A549 (cell line): ENCODE measurements around the gene MUC5B.

Source experiments
- MYC ChIP-seq: IDR thresholded peaks from 2 replicates; pipeline ENCODE4 v1.6.1; 2012; ENCODE audit warnings: mild to moderate bottlenecking, inconsistent platforms, low read length, improper control_type of control experiment, borderline replicate concordance
- POLR2A ChIP-seq: IDR thresholded peaks from 2 replicates; pipeline ENCODE4 v1.6.1; 2012; ENCODE audit warnings: mild to moderate bottlenecking, low read length

DNA sequence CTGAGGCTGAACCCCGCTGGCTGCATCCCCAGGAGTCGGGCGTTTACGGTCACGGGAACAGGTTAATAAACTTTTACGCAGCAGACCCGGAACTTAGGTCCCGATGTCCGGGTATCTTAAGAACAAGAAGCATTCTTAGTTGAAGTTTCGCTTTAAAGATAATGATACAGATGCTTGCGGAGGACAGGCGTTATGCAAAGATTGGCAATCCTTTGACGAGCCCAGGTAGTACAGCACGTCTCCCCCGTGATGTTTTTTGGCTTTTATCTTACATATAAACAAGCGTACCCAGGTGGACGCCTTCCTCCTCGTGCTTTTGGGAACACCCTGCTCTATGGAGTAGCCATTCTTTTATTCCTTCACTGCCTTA, 87.4 kb downstream of the MUC5B start:
- no peak for TF ChIP-seq POLR2A
- TF ChIP-seq MYC, result no peak
